EL (cell line): ENCODE data around the gene NSMCE1.
"Not testable (repeated sequence)": the region's sequence is repeated elsewhere in the genome, so short reads cannot be mapped to it uniquely, and the experiment has no call there.

Experiments used
- DNase-seq: peaks from one replicate; pipeline ENCODE4 v3.0.0-alpha.2; 2016

NSMCE1 gene

GRCh38 chr16:27211026-27211425 is 57.5 kb downstream of the NSMCE1 start:
- no peak for DNase-seq

GRCh38 chr16:27210174-27210573 is 58.4 kb downstream of the NSMCE1 start:
- DNase-seq = no peak

GRCh38 chr16:27209591-27209990 is 59.0 kb downstream of the NSMCE1 start:
- no peak for DNase-seq

GRCh38 chr16:27208796-27209195 is 59.8 kb downstream of the NSMCE1 start:
- DNase-seq = no peak

GRCh38 chr16:27208081-27208680 is 60.4 kb downstream of the NSMCE1 start:
- no peak for DNase-seq

- not testable (repeated sequence) for DNase-seq
These were observed 61.5 kb downstream of the NSMCE1 start for GRCh38 chr16:27207121-27207520.

GRCh38 chr16:27205423-27206065 is 63.0 kb downstream of the NSMCE1 start:
- no peak for DNase-seq

- DNase-seq = no peak
These were observed 64.2 kb downstream of the NSMCE1 start for GRCh38 chr16:27204312-27204915.

GRCh38 chr16:27203507-27204311 is 64.9 kb downstream of the NSMCE1 start, which contains the start of gene KDM8:
TSS of gene KDM8 (plus strand) at chr16:27203526. CDS start at chr16:27210124, 6,598 bp downstream.
- DNase-seq = peak; percentile 99

GRCh38 chr16:27202923-27203506 is 65.6 kb downstream of the NSMCE1 start:
- DNase-seq = peak; percentile 90

- not testable (repeated sequence) for DNase-seq
These were observed 67.7 kb downstream of the NSMCE1 start for GRCh38 chr16:27200914-27201313.

GRCh38 chr16:27199736-27200135 is 68.8 kb downstream of the NSMCE1 start:
- DNase-seq = peak; percentile 30

GRCh38 chr16:27199235-27199586 is 69.4 kb downstream of the NSMCE1 start:
- DNase-seq = no peak

GRCh38 chr16:27198451-27199234 is 69.9 kb downstream of the NSMCE1 start:
- no peak for DNase-seq

GRCh38 chr16:27197004-27197403 is 71.6 kb downstream of the NSMCE1 start:
- no peak for DNase-seq

GRCh38 chr16:27195941-27196595 is 72.5 kb downstream of the NSMCE1 start:
- no peak for DNase-seq

- DNase-seq = no peak
These were observed 73.4 kb downstream of the NSMCE1 start for GRCh38 chr16:27195076-27195741.

- DNase-seq = no peak
These were observed 75.1 kb downstream of the NSMCE1 start for GRCh38 chr16:27193300-27193990.

GRCh38 chr16:27191352-27191924 is 77.1 kb downstream of the NSMCE1 start:
- no peak for DNase-seq

GRCh38 chr16:27190316-27190871 is 78.2 kb downstream of the NSMCE1 start:
- no peak for DNase-seq
